Measurements from ENCODE around the gene RNPEP.
A peak's percentile ranks its signal among the peaks of the same experiment; 100 is the strongest.
"Not testable (repeated sequence)": the region's sequence is repeated elsewhere in the genome, so short reads cannot be mapped to it uniquely, and the experiment has no call there.

Gene RNPEP

GRCh38 chr1:201982623-201983379, at the start of gene RNPEP:
Gene RNPEP, plus strand, starts transcription at chr1:201982648. Its CDS starts 19 bp downstream, at chr1:201982667.
- DNase-seq = peak; percentile 79

- no peak for DNase-seq
Measured at GRCh38 chr1:201933840-201934430, 48.5 kb upstream of the RNPEP start.

- DNase-seq = no peak
Measured at GRCh38 chr1:201937624-201938213, 44.7 kb upstream of the RNPEP start.

- DNase-seq = no peak
Measured at GRCh38 chr1:201938440-201939035, 43.9 kb upstream of the RNPEP start.

GRCh38 chr1:201939148-201939547, 43.3 kb upstream of the RNPEP start:
- DNase-seq = no peak

GRCh38 chr1:201939574-201939973, 42.9 kb upstream of the RNPEP start:
- no peak for DNase-seq

GRCh38 chr1:201940316-201940715, 42.1 kb upstream of the RNPEP start:
- DNase-seq = not testable (repeated sequence)

- no peak for DNase-seq
Measured at GRCh38 chr1:201941420-201942128, 40.9 kb upstream of the RNPEP start.

- no peak for DNase-seq
Measured at GRCh38 chr1:201942129-201942495, 40.3 kb upstream of the RNPEP start.

- DNase-seq = no peak
Measured at GRCh38 chr1:201944002-201944401, 38.4 kb upstream of the RNPEP start.

GRCh38 chr1:201944639-201945038, 37.8 kb upstream of the RNPEP start:
- no peak for DNase-seq

GRCh38 chr1:201945157-201945556, 37.3 kb upstream of the RNPEP start:
- no peak for DNase-seq

GRCh38 chr1:201945863-201946223, 36.6 kb upstream of the RNPEP start:
- DNase-seq = no peak

- DNase-seq = no peak
Measured at GRCh38 chr1:201946224-201946908, 36.1 kb upstream of the RNPEP start, which contains the start of gene LMOD1. Gene LMOD1, minus strand, starts transcription at chr1:201946548. Its CDS starts 208 bp downstream, at chr1:201946340.

GRCh38 chr1:201947697-201948008, 34.8 kb upstream of the RNPEP start:
- DNase-seq = no peak

GRCh38 chr1:201949491-201949890, 33.0 kb upstream of the RNPEP start:
- DNase-seq = no peak

- DNase-seq = peak; percentile 67
Measured at GRCh38 chr1:201954263-201955008, 28.0 kb upstream of the RNPEP start.

GRCh38 chr1:201955009-201955728, 27.3 kb upstream of the RNPEP start, which contains the start of gene TIMM17A:
Gene TIMM17A, plus strand, starts transcription at chr1:201955503. Its CDS starts 24 bp downstream, at chr1:201955527.
- peak; percentile 96 for DNase-seq

- no peak for DNase-seq
Measured at GRCh38 chr1:201955729-201956143, 26.7 kb upstream of the RNPEP start.

- no peak for DNase-seq
Measured at GRCh38 chr1:201958348-201958747, 24.1 kb upstream of the RNPEP start.

GRCh38 chr1:201962382-201962781, 20.1 kb upstream of the RNPEP start:
- not testable (repeated sequence) for DNase-seq
